Measurements from ENCODE around the gene DOP1B. TPM values are rescaled to one million over a fixed set of nuclear protein-coding genes. Genes with fewer than 3 reads are reported as not detected.

DOP1B gene
- total RNA-seq, 4 donors from 2014 or later = 20.0 to 47.3 (median 33.5) TPM

- H3K4me3 ChIP-seq (ENCODE audit: low read depth, poor library complexity, severe bottlenecking) = no peak overlapping the region
- DNase-seq (ENCODE audit: low spot score in 2 of 2) = no peak
- WGBS, 2 donors = 82% methylated on average over 6 of the region's 6 CpGs
- TF ChIP-seq POLR2A (IDR thresholded peaks at IDR 0.05) = no peak
- TF ChIP-seq CTCF (IDR thresholded peaks at IDR 0.05) = no peak
- intact Hi-C loops (cut with DNase I; ENCODE audit: low total_unique reads) = loop anchor here (10.0 kb wide), 1 partner anchor 260 kb away; no protein-coding TSS in a partner anchor
Measured at GRCh38 chr21:36115138-36115730, 41.4 kb upstream of the DOP1B start.

GRCh38 chr21:36117286-36117741 lies 39.3 kb upstream of the DOP1B start:
- intact Hi-C loops (cut with DNase I; ENCODE audit: low total_unique reads) = loop anchor here (10.0 kb wide), 1 partner anchor 263 kb away; no protein-coding TSS in a partner anchor
- H3K4me3 ChIP-seq (ENCODE audit: low read depth, poor library complexity, severe bottlenecking) = no peak overlapping the region
- TF ChIP-seq POLR2A (IDR thresholded peaks at IDR 0.05) = no peak
- no peak for TF ChIP-seq CTCF (IDR thresholded peaks at IDR 0.05)
- WGBS, 2 donors = 39 to 45% methylated on average over 2 of the region's 2 CpGs
- no peak for DNase-seq (ENCODE audit: low spot score in 2 of 2)

GRCh38 chr21:36120304-36120888 lies 36.2 kb upstream of the DOP1B start:
- H3K4me3 ChIP-seq (ENCODE audit: low read depth, poor library complexity, severe bottlenecking) = no peak overlapping the region
- 71 to 72% methylated on average over 7 of the region's 7 CpGs for WGBS, 2 donors
- DNase-seq (ENCODE audit: low spot score in 2 of 2) = peak in 1 of 2 donors; percentile 92
- intact Hi-C loops (cut with DNase I; ENCODE audit: low total_unique reads) = no loop called here
- TF ChIP-seq POLR2A (IDR thresholded peaks at IDR 0.05) = no peak
- TF ChIP-seq CTCF (IDR thresholded peaks at IDR 0.05) = no peak

- peak in 1 of 2 donors; percentile 60 for DNase-seq (ENCODE audit: low spot score in 2 of 2)
- no peak for TF ChIP-seq CTCF (IDR thresholded peaks at IDR 0.05)
- TF ChIP-seq POLR2A (IDR thresholded peaks at IDR 0.05) = no peak
- 42 to 58% methylated on average over 4 of the region's 4 CpGs for WGBS, 2 donors
- intact Hi-C loops (cut with DNase I; ENCODE audit: low total_unique reads) = no loop called here
- H3K4me3 ChIP-seq (ENCODE audit: low read depth, poor library complexity, severe bottlenecking) = no peak overlapping the region
Measured at GRCh38 chr21:36122977-36123376, 33.6 kb upstream of the DOP1B start.

GRCh38 chr21:36124395-36124794 lies 32.2 kb upstream of the DOP1B start:
- 95 to 98% methylated on average over 2 of the region's 2 CpGs for WGBS, 2 donors
- intact Hi-C loops (cut with DNase I; ENCODE audit: low total_unique reads) = no loop called here
- no peak overlapping the region for H3K4me3 ChIP-seq (ENCODE audit: low read depth, poor library complexity, severe bottlenecking)
- DNase-seq (ENCODE audit: low spot score in 2 of 2) = peak in 1 of 2 donors; percentile 37
- no peak for TF ChIP-seq POLR2A (IDR thresholded peaks at IDR 0.05)
- TF ChIP-seq CTCF (IDR thresholded peaks at IDR 0.05) = no peak

Data from lower leg skin (tissue), 4 donors.